T47D (cell line): ENCODE data around the gene PHACTR1.

Experiments
- DNase-seq, 2 experiments: peaks; one replicate each; pipeline versions ENCODE4 v3.0.0 to v3.0.0-alpha.2; 2011 to 2012; ENCODE audit warnings: low read depth in 1 of 2, low spot score in 1 of 2
- JUND ChIP-seq: IDR thresholded peaks from 2 replicates; pipeline ENCODE4 v1.6.1; 2012; ENCODE audit warnings: low read depth
- in situ Hi-C: cut with HindIII; loops from 2 replicates; pipeline ENCODE4 v1.10.0; 2016; ENCODE audit warnings: low sequenced_read_pairs, low pct_unique_long_range_greater_than_20kb

PHACTR1 gene

DNA sequence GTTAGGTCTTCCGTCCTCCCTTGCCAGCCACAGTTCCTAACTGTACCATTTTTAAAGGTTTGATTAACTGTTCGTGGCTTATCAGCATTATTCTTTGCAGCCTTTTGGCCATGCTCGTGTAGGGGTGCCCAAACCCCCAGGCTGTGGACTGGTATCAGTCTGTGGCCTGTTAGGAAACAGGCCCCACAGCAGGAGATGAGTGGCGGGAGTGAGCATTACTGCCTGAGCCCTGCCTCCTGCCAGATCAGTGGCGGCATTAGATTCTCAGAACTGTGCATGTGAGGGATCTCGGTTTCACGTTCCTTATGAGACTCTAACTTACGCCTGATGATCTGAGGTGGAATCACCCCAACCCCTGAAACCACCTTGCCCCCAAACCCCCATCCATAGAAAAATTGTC lies 532.4 kb downstream of the PHACTR1 start:
- in situ Hi-C loops: no loop called here
- DNase-seq: no peak

DNA sequence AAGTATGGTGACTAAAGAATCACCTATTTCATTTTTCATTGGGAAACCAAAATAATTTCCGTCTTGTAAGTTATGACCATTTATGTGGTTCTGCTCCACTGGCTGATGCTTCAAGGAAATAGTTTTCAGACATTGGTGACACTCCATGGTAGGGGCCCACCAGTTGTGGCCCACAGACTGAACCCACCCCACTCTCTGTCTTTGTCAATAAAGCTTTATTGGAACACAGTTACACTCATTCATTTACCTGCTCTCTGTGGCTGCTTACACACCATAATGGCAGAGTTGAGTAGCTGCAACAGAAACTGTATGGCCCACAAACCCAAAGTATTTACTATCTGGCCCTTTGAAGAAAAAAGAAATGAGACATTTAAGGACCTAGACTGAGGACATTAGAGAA lies 533.2 kb downstream of the PHACTR1 start:
- in situ Hi-C loops: no loop called here
- TF ChIP-seq JUND: no peak

More for the DNA sequence above, 532.4 kb downstream of the PHACTR1 start:
- TF ChIP-seq JUND: no peak

DNA sequence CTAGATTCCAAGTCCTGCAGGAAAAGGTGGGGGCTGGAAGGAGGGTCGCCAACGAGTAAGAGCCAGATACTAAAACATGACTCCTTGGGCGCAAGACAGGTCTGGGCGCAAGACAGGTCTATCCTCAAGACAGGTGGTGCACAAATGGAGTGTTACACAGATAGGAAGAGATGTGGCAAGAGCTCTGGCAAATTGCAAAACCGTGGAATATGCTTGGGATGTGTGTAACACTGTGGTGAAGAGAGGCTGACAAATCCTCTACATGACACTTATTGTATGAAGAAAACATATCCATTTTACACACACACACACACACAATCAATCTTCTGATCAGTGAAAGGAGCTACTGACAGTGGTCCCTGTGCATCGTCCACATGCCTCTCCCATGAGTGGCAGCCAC lies 534.1 kb downstream of the PHACTR1 start:
- TF ChIP-seq JUND: no peak
- in situ Hi-C loops: no loop called here
- no peak for DNase-seq

More for the DNA sequence above, 533.2 kb downstream of the PHACTR1 start:
- no peak for DNase-seq

DNA sequence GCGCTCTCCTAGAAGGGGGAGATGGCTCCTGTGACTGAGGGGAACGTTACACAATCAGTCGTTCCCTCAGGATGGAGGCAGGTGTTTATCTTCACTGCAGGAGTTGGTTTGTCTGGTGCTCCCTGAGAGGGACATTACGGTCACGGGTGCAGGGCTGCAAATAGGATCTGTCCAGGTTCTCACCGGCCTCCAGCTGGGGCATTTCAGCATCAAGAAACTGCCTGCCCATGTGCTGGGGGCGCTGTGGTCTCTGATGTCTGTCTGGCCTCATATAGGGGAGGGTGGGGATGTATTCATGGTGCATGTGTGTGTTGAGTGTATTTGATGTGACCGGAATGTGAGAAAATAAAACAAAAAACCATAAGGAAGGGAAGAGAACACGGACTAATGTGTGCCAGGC lies 534.7 kb downstream of the PHACTR1 start:
- in situ Hi-C loops: no loop called here
- no peak for TF ChIP-seq JUND
- no peak for DNase-seq

DNA sequence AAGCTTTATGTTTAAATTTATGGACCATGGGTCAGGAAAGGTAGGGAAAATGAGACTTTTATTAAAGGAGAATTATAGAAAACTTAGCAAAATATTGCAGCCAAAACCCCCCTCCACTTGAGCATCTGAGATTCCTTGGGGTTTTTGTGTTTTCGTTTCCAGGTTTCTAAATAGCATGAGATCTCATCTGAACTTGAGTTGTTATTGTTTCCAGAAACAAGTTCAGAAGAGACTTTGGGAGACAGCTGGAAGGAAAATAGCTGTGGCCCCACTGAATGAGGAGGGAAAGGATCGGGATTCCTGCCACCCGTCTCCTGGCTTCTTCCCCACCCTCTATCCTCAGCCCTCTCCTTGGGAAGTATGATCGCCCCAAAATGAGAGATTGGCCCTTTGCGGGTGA lies 536.2 kb downstream of the PHACTR1 start:
- DNase-seq: no peak
- in situ Hi-C loops: no loop called here
- TF ChIP-seq JUND: no peak

DNA sequence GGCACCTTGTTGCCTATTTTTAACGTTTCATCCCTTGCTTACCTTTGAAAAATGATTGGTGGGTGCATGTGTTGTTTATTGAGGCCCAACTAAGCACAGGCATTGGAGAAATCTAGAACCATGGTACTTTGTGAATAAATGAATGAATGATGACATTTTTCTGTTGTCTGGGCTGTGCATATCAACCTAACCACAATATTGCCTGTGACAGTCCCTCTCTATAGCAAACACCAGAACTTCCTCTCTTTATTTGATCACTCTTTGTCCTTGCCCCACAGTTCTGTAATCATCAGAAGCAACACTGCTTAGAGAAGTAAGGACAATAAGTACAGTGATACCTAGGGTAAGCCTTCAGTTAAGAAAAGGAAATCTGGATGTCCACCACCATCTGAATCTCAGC lies 536.7 kb downstream of the PHACTR1 start:
- no peak for TF ChIP-seq JUND
- in situ Hi-C loops: no loop called here
- DNase-seq: no peak

DNA sequence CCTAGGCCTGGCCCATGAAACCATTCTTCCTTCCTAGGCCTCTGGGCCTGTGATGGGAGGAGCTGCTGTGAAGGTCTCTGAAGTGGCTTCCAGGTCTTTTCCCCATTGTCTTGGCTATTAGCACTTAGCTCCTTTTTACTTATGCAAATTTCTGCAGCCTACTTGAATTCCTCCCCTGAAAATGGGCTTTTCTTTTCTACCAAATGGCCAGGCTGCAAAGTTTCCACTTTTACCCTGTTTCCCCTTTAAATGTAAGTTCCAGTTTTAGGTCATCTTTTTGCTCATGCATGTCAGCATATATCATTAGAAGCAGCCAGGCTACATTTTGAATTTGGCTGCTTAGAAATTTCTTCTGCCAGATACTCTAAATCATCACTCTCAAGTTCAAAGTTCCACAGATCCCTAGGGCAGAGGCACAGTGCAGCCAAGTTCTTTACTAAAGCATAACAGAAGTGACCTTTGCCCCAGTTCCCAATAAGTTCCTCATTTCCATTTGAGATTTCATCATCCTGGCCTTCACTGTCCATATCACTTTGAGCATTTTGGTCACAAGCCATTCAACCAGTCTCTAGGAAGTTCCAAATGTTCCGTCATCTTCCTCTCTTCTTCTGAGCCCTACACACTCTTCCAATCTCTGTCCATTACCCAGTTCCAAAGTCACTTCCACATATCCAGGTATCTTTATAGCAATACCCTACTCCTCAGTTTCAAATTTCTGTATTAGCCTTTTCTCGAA lies 539.9 kb downstream of the PHACTR1 start:
- DNase-seq: no peak
- no peak for TF ChIP-seq JUND
- in situ Hi-C loops: no loop called here

DNA sequence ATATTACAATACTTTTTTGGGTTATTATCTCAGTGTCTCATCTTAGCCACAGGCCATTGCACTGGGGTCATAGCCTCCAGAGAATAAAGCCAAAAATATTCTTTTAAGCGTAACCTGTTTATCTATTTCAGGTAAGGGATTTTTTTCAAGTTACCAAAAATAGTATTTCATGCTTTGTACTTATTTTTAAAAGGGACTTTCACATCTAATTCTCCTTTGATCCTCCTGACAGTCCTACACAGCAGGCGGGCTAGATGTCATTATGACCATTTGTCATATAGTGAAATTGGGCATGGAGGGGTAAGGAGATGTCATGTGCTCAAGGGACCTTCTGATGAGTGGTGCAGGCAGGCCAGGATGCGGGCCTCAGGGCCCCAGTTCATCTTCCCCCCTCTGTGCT lies 542.8 kb downstream of the PHACTR1 start:
- no peak for TF ChIP-seq JUND
- in situ Hi-C loops: no loop called here
- DNase-seq: no peak

DNA sequence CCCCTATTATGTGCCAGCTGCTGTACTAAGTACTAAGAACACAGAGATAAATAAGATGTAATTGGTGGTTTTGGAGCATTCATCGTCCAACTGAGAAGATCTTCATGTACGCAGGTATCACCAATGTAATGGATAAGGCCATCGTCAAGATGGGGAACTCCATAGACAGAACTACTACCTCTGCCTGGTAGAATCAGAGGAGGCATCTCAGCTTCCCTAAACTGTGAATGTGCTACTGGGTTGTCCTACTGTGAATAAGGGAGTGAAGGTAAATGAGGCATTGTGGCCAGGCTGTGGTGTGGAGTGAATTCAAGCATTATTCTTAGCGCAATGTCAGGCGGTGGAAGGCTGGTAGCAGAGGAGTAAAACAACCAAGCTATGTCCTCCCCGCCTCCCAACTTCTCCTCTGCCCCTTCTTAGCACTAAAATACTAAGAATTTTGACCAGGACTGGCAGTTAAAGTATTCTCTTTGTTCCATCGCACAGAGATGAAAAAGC lies 543.6 kb downstream of the PHACTR1 start:
- no peak for TF ChIP-seq JUND
- in situ Hi-C loops: no loop called here
- no peak for DNase-seq

DNA sequence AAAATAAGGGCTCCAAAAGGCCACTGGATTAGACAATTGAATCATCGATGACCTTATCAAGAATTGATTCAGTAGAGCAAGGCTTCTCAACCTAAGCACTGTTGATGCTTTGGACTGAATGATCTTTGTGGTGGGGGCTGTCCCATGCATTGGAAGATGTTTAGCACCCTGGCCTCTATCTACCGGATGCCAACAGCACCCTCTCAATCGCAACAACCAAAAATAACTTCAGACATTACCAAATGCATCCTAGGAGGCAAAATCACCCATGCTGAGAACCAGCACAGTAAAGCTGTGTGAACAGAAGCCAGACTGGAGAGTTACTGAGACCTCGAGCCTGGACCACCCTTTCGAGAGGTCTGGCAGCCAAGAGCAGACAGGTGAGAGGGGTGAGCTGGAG lies 544.3 kb downstream of the PHACTR1 start:
- in situ Hi-C loops: no loop called here
- TF ChIP-seq JUND: no peak
- DNase-seq: no peak

DNA sequence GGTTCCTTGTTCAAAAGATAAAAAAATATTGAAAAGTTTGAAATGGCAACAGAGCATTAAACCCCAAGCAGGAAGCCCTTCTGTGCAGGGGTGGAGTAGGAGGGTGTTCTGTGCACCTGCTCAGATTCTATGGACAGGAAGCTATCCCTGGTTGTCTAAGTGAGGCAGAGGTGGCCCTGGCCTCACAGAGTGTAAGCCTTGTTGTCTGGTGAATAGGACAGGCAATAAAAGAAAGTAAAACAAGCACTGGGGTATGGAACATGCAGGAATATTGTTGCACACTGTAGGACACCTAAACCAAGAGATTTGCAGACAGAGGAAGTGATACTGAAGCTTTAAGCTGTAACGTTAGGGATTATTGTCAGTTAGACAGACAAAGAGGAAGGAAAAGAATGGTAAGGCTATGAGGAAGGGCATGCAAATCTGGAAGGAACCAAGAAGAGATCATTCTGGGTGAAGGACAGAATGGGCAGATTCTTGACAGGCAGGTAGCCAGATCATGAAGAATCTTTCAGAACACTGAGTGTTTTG lies 545.0 kb downstream of the PHACTR1 start:
- DNase-seq: no peak
- TF ChIP-seq JUND: no peak
- in situ Hi-C loops: no loop called here

DNA sequence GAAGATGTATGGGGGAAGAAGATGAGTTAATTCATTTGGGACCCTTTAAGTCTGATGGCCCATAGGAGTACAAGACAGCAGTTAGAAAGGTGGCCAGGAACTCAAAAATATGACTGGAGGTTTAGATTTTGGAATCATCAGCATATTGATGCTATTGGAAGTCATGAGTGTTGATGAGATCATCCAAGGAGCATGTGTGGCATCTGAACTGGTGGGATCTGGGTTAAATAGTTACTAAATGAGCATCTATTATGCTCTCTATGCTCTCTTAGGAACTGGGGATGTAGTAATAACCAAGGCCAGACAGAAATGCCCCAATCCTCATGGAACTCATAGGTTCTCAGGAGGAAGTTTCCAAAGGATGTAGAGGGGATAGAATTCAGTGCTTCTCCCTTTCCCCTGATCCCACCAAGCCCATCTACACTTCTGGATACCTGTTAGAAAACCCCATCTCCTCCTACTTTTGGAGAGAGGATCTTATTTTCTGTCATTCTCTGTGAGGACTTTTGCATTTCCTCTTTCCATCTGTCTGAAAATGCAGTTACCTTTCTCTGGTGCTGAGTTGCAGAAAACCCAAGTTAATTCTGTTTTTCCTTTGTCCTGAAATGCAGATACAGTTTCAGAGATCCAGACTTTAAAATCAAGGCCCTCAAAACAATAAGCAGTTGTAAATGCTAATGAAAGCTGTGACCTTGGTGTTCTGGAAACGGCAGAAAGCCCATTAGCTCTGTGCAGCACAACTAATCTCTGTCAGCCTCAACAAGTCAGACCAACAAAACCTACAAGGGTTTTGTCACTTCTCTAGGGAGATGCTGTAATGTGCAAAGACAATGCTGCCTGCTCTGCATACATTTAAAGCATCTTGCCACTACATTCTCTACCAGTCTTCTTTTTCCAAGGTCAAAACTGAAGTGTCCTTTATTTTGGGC lies 546.0 kb downstream of the PHACTR1 start:
- in situ Hi-C loops: no loop called here
- no peak for TF ChIP-seq JUND
- no peak for DNase-seq

DNA sequence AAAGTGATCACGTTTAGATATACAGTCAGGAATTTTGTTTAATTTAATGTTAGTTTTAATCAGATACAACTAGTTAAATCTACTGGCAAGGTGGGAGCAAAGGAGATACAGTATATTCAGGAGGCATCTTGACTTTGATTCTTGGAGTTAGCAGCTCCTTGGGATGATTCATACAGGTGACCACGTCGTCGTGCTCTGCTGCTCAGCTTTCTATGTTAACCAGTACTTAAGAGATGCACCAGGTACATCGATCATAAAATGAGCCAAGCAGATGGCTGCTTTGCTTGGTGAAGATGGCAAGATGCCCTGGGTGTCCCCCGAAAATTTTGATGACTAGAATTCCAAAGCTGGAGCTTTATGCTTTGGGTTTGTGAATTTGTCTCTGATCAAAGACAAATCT lies 547.1 kb downstream of the PHACTR1 start:
- TF ChIP-seq JUND: no peak
- DNase-seq: no peak
- in situ Hi-C loops: no loop called here
